Activated naive CD8-positive, alpha-beta T cell treated with anti-CD3 and anti-CD28 coated beads for 36 hours (primary cell): ENCODE results near the gene CBX7. TPM values are rescaled to one million over a fixed set of nuclear protein-coding genes. Genes with fewer than 3 reads are reported as not detected.
A peak's percentile ranks its signal among the peaks of the same experiment; 100 is the strongest.

ENCODE experiments used
- DNase-seq: peaks from one replicate; pipeline ENCODE4 v3.0.0; 2021
- H3K27ac Mint-ChIP-seq: one replicate; pipeline ENCODE4 v1.8.0; 2022; ENCODE audit warnings: mild to moderate bottlenecking, moderate library complexity, mixed read lengths
- H3K27me3 Mint-ChIP-seq: one replicate; pipeline ENCODE4 v1.8.0; 2022; ENCODE audit warnings: mild to moderate bottlenecking, mixed read lengths
- H3K36me3 Mint-ChIP-seq: one replicate; pipeline ENCODE4 v1.8.0; 2021; ENCODE audit warnings: mild to moderate bottlenecking, mixed read lengths
- H3K4me1 Mint-ChIP-seq: one replicate; pipeline ENCODE4 v1.8.0; 2021; ENCODE audit warnings: mixed read lengths
- H3K4me3 Mint-ChIP-seq: one replicate; pipeline ENCODE4 v1.8.0; 2022; ENCODE audit warnings: mild to moderate bottlenecking, moderate library complexity, mixed read lengths
- H3K9me3 Mint-ChIP-seq: one replicate; pipeline ENCODE4 v1.8.0; 2022; ENCODE audit warnings: mixed read lengths
- total RNA-seq, 2 experiments: library from RNA; stranded (reverse); gene quantifications; one replicate each; pipeline ENCODE4 v1.2.3, GENCODE V29; 2021

Gene CBX7
- total RNA-seq, 2 experiments from 2014 or later = 11.6 to 12.5 TPM

GRCh38 chr22:39098576-39098975 lies 53.9 kb downstream of the CBX7 start:
- no peak for DNase-seq
- Mint-ChIP-seq H3K27ac (peak overlapping the region; percentile 70), H3K9me3 (no peaks in the 10 kb centered on the region), H3K4me1 (peaks cover 60% of the 10 kb centered on the region), H3K36me3 (no peaks in the 10 kb centered on the region), H3K27me3 (no peaks in the 10 kb centered on the region), H3K4me3 (peak overlapping the region; percentile 22)

GRCh38 chr22:39098026-39098425 lies 54.5 kb downstream of the CBX7 start:
- Mint-ChIP-seq H3K36me3 (no peaks in the 10 kb centered on the region), H3K4me1 (peaks cover 62% of the 10 kb centered on the region), H3K9me3 (no peaks in the 10 kb centered on the region), H3K4me3 (peak overlapping the region; percentile 71), H3K27ac (peak overlapping the region; percentile 86), H3K27me3 (no peaks in the 10 kb centered on the region)
- no peak for DNase-seq

GRCh38 chr22:39097098-39098020 lies 55.1 kb downstream of the CBX7 start, which contains the start of gene APOBEC3H:
TSS of gene APOBEC3H (plus strand) at chr22:39097244. CDS start at chr22:39100279, 3,035 bp downstream.
- Mint-ChIP-seq H3K27me3 (no peaks in the 10 kb centered on the region), H3K4me3 (peak within 1 kb of the TSS; percentile 71), H3K9me3 (no peaks in the 10 kb centered on the region), H3K4me1 (peaks cover 69% of the 10 kb centered on the region), H3K27ac (peak within 1 kb of the TSS; percentile 86), H3K36me3 (no peaks in the 10 kb centered on the region)
- DNase-seq = peak; percentile 62

GRCh38 chr22:39095971-39096370 lies 56.5 kb downstream of the CBX7 start:
- no peak for DNase-seq
- H3K27ac Mint-ChIP-seq = no peak overlapping the region
- no peaks in the 10 kb centered on the region for H3K9me3 Mint-ChIP-seq
- no peak overlapping the region for H3K4me3 Mint-ChIP-seq
- H3K36me3 Mint-ChIP-seq = peaks cover 2% of the 10 kb centered on the region
- H3K4me1 Mint-ChIP-seq = peaks cover 83% of the 10 kb centered on the region
- no peaks in the 10 kb centered on the region for H3K27me3 Mint-ChIP-seq

- Mint-ChIP-seq H3K36me3 (peaks cover 2% of the 10 kb centered on the region), H3K4me1 (peaks cover 87% of the 10 kb centered on the region), H3K9me3 (no peaks in the 10 kb centered on the region), H3K27me3 (no peaks in the 10 kb centered on the region), H3K27ac (peak overlapping the region; percentile 75), H3K4me3 (no peak overlapping the region)
- DNase-seq = no peak
Observed at GRCh38 chr22:39094717-39095389, 57.6 kb downstream of the CBX7 start.

GRCh38 chr22:39092111-39092862 lies 60.2 kb downstream of the CBX7 start:
- Mint-ChIP-seq H3K36me3 (peaks cover 3% of the 10 kb centered on the region), H3K27ac (peak overlapping the region; percentile 96), H3K9me3 (no peaks in the 10 kb centered on the region), H3K4me3 (peak overlapping the region; percentile 1), H3K4me1 (peaks cover 77% of the 10 kb centered on the region), H3K27me3 (no peaks in the 10 kb centered on the region)
- no peak for DNase-seq

GRCh38 chr22:39091126-39092081 lies 61.1 kb downstream of the CBX7 start:
- H3K4me3 Mint-ChIP-seq = peak overlapping the region; percentile 52
- H3K27me3 Mint-ChIP-seq = no peaks in the 10 kb centered on the region
- H3K36me3 Mint-ChIP-seq = peaks cover 6% of the 10 kb centered on the region
- peaks cover 78% of the 10 kb centered on the region for H3K4me1 Mint-ChIP-seq
- peak overlapping the region; percentile 96 for H3K27ac Mint-ChIP-seq
- no peak for DNase-seq
- no peaks in the 10 kb centered on the region for H3K9me3 Mint-ChIP-seq

GRCh38 chr22:39090426-39091064 lies 61.9 kb downstream of the CBX7 start:
- Mint-ChIP-seq H3K36me3 (peaks cover 9% of the 10 kb centered on the region), H3K27me3 (no peaks in the 10 kb centered on the region), H3K27ac (peak overlapping the region; percentile 96), H3K9me3 (no peaks in the 10 kb centered on the region), H3K4me1 (peaks cover 74% of the 10 kb centered on the region), H3K4me3 (peak overlapping the region; percentile 52)
- DNase-seq = peak; percentile 85

GRCh38 chr22:39089928-39090327 lies 62.6 kb downstream of the CBX7 start:
- H3K27ac Mint-ChIP-seq = peak overlapping the region; percentile 96
- DNase-seq = no peak
- H3K4me1 Mint-ChIP-seq = peaks cover 69% of the 10 kb centered on the region
- H3K27me3 Mint-ChIP-seq = no peaks in the 10 kb centered on the region
- peaks cover 11% of the 10 kb centered on the region for H3K36me3 Mint-ChIP-seq
- peak overlapping the region; percentile 52 for H3K4me3 Mint-ChIP-seq
- H3K9me3 Mint-ChIP-seq = no peaks in the 10 kb centered on the region

- H3K36me3 Mint-ChIP-seq = peaks cover 11% of the 10 kb centered on the region
- H3K27ac Mint-ChIP-seq = peak overlapping the region; percentile 47
- peaks cover 61% of the 10 kb centered on the region for H3K4me1 Mint-ChIP-seq
- H3K9me3 Mint-ChIP-seq = no peaks in the 10 kb centered on the region
- no peak for DNase-seq
- H3K4me3 Mint-ChIP-seq = no peak overlapping the region
- no peaks in the 10 kb centered on the region for H3K27me3 Mint-ChIP-seq
Observed at GRCh38 chr22:39088685-39089032, 63.8 kb downstream of the CBX7 start.

GRCh38 chr22:39087881-39088684 lies 64.4 kb downstream of the CBX7 start:
- H3K9me3 Mint-ChIP-seq = no peaks in the 10 kb centered on the region
- H3K27ac Mint-ChIP-seq = peak overlapping the region; percentile 73
- no peaks in the 10 kb centered on the region for H3K27me3 Mint-ChIP-seq
- DNase-seq = no peak
- H3K36me3 Mint-ChIP-seq = peaks cover 11% of the 10 kb centered on the region
- peaks cover 64% of the 10 kb centered on the region for H3K4me1 Mint-ChIP-seq
- H3K4me3 Mint-ChIP-seq = no peak overlapping the region

GRCh38 chr22:39087098-39087497 lies 65.4 kb downstream of the CBX7 start:
- Mint-ChIP-seq H3K4me3 (no peak overlapping the region), H3K4me1 (peaks cover 59% of the 10 kb centered on the region), H3K9me3 (no peaks in the 10 kb centered on the region), H3K36me3 (peaks cover 15% of the 10 kb centered on the region), H3K27me3 (no peaks in the 10 kb centered on the region), H3K27ac (peak overlapping the region; percentile 31)
- DNase-seq = no peak

GRCh38 chr22:39084666-39085065 lies 67.8 kb downstream of the CBX7 start:
- no peak for DNase-seq
- no peaks in the 10 kb centered on the region for H3K9me3 Mint-ChIP-seq
- peaks cover 52% of the 10 kb centered on the region for H3K4me1 Mint-ChIP-seq
- H3K27ac Mint-ChIP-seq = no peak overlapping the region
- no peak overlapping the region for H3K4me3 Mint-ChIP-seq
- peaks cover 21% of the 10 kb centered on the region for H3K36me3 Mint-ChIP-seq
- no peaks in the 10 kb centered on the region for H3K27me3 Mint-ChIP-seq
